ENCODE measurements around the gene GUCY2D. TPM values are rescaled to one million over a fixed set of nuclear protein-coding genes. Genes with fewer than 3 reads are reported as not detected.

GUCY2D gene
- not detected in 2 replicates for total RNA-seq (ENCODE audit: low replicate concordance)

DNA sequence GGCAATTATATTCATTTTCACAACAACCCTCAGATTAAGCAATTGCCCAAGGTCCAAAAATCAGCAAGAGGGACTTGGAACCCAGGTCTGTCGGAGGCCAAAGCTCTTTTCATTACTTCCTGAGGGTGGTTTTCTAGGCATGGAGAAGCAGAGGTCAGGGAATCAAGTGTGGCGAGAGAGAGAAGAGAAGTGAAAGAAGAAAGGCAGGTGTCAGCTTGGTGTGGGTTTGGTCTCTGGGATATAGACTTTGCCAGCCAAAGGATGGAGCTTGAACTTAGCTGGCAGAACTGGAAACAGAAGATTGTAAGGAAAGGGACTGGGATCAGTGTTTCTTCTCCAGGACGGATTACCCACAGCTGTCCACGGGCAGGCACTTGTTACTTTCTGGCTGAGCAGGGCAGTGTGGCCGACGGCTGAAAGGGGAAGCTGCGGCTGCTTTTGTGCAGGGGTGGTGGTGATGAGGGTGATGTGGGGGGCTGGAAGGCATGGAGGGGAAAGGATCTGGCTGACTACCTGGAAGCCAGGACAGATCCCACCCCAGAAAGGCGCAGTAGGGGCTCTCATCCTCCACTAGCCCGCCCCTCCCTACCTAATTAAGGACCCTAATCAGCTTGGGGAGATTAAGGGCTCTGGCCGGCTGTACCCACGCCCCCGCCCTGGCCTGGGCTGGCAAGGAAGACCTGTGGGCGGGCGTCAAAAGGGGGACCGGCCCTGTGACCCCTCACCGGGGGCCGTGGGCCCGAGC, at the start of gene GUCY2D:
TSS of gene GUCY2D (plus strand) at position 640 of the 745 bp plus-strand sequence. CDS start 433 bp downstream, outside the sequence.

DNA sequence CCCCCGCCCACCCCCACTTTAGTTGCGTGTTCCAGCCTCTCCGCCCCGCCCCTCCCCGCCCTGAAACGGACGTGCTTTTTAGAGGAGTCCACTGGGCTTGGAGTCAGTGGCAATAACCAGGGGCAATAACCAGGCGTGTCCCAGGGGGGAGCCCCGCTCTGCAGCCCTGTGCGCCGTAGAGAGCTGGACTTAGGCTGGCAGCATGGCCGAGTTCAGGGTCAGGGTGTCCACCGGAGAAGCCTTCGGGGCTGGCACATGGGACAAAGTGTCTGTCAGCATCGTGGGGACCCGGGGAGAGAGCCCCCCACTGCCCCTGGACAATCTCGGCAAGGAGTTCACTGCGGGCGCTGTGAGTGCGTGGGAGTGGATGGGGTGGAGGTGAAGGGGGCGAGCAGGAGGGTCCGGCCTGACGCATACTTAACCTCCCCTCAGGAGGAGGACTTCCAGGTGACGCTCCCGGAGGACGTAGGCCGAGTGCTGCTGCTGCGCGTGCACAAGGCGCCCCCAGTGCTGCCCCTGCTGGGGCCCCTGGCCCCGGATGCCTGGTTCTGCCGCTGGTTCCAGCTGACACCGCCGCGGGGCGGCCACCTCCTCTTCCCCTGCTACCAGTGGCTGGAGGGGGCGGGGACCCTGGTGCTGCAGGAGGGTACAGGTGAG, 36.7 kb downstream of the GUCY2D start, which contains the start of gene ALOX15B:
TSS of gene ALOX15B (plus strand) at position 106 of the 657 bp plus-strand sequence. CDS start at position 203, 97 bp downstream.

Other genes with a start within 250 kb of the GUCY2D start
- 3.8 and 4.0 TPM in 2 replicates for gene KDM6B, start 168.4 kb upstream of the GUCY2D start, total RNA-seq (ENCODE audit: low replicate concordance)
- gene TMEM88, start 147.5 kb upstream of the GUCY2D start, total RNA-seq (ENCODE audit: low replicate concordance): 0.23 TPM in 2 replicates
- gene NAA38, start 145.1 kb upstream of the GUCY2D start, total RNA-seq (ENCODE audit: low replicate concordance): 145 and 157 TPM in 2 replicates
- 7.5 and 8.3 TPM in 2 replicates for gene CYB5D1, start 144.6 kb upstream of the GUCY2D start, total RNA-seq (ENCODE audit: low replicate concordance)
- 179 and 468 TPM in 2 replicates for gene CHD3, start 113.8 kb upstream of the GUCY2D start, total RNA-seq (ENCODE audit: low replicate concordance)
- 0.98 and 1.1 TPM in 2 replicates for gene RNF227, start 86.3 kb upstream of the GUCY2D start, total RNA-seq (ENCODE audit: low replicate concordance)
- gene KCNAB3, start 72.8 kb upstream of the GUCY2D start, total RNA-seq (ENCODE audit: low replicate concordance): 0.15 TPM in 1 of 2 replicates, not detected in the other
- gene TRAPPC1, start 70.7 kb upstream of the GUCY2D start, total RNA-seq (ENCODE audit: low replicate concordance): 57.1 and 61.6 TPM in 2 replicates
- gene CNTROB, start 70.4 kb upstream of the GUCY2D start, total RNA-seq (ENCODE audit: low replicate concordance): 16.1 and 18.1 TPM in 2 replicates
- 0.12 TPM in 1 of 2 replicates, not detected in the other for gene ALOX15B, start 36.4 kb downstream of the GUCY2D start, total RNA-seq (ENCODE audit: low replicate concordance)
- gene ALOX12B, start 85.1 kb downstream of the GUCY2D start, total RNA-seq (ENCODE audit: low replicate concordance): not detected in 2 replicates
- not detected in 2 replicates for gene ALOXE3, start 115.9 kb downstream of the GUCY2D start, total RNA-seq (ENCODE audit: low replicate concordance)
- not detected in 2 replicates for gene HES7, start 121.5 kb downstream of the GUCY2D start, total RNA-seq (ENCODE audit: low replicate concordance)
- 2.5 and 4.8 TPM in 2 replicates for gene PER1, start 149.8 kb downstream of the GUCY2D start, total RNA-seq (ENCODE audit: low replicate concordance)
- 1.9 and 4.6 TPM in 2 replicates for gene VAMP2, start 160.3 kb downstream of the GUCY2D start, total RNA-seq (ENCODE audit: low replicate concordance)
- 19.0 and 38.0 TPM in 2 replicates for gene TMEM107, start 173.8 kb downstream of the GUCY2D start, total RNA-seq (ENCODE audit: low replicate concordance)
- 4.2 and 6.9 TPM in 2 replicates for gene BORCS6, start 187.6 kb downstream of the GUCY2D start, total RNA-seq (ENCODE audit: low replicate concordance)
- 2.2 and 8.6 TPM in 2 replicates for gene AURKB, start 208.0 kb downstream of the GUCY2D start, total RNA-seq (ENCODE audit: low replicate concordance)
- gene CTC1, start 245.4 kb downstream of the GUCY2D start, total RNA-seq (ENCODE audit: low replicate concordance): 2.0 and 2.3 TPM in 2 replicates
- gene PFAS, start 246.7 kb downstream of the GUCY2D start, total RNA-seq (ENCODE audit: low replicate concordance): 6.9 and 14.6 TPM in 2 replicates

Measured in smooth muscle cell of the coronary artery (primary cell).